GM23338 (cell line): ENCODE measurements around the gene PTP4A2. TPM values are rescaled to one million over a fixed set of nuclear protein-coding genes. Genes with fewer than 3 reads are reported as not detected.

Experiments
- ATAC-seq: fragments of 200-7000 bp; cut with Tn5 transposase; 3 replicates; pipeline ENCODE4 v1.9.1; 2020
- DNase-seq: peaks from one replicate; pipeline ENCODE4 v3.0.0-alpha.2; 2015; ENCODE audit warnings: low spot score
- H2AFZ ChIP-seq: fragments of 200-600 bp; sonication (generic); 2 replicates; pipeline ENCODE4 v1.8.0; 2016; ENCODE audit warnings: antibody characterized with exemption, mild to moderate bottlenecking, moderate library complexity
- H3F3A ChIP-seq: fragments of 200-600 bp; sonication (generic); replicated peaks from 2 replicates; pipeline ENCODE4 v1.8.0; 2017; ENCODE audit warnings: antibody characterized with exemption, mixed run types, low read depth
- H3K27ac ChIP-seq: fragments of 200-600 bp; sonication (generic); 2 replicates; pipeline ENCODE4 v1.6.1; 2016; ENCODE audit warnings: low read depth
- H3K27me3 ChIP-seq: fragments of 200-600 bp; sonication (generic); 2 replicates; pipeline ENCODE4 v1.8.0; 2016; ENCODE audit warnings: mild to moderate bottlenecking, mixed run types, moderate library complexity; ENCODE audit not compliant: insufficient read depth
- H3K36me3 ChIP-seq: fragments of 200-600 bp; sonication (generic); 2 replicates; pipeline ENCODE4 v1.8.0; 2016; ENCODE audit warnings: mild to moderate bottlenecking; ENCODE audit not compliant: insufficient read depth
- H3K4me1 ChIP-seq: fragments of 200-600 bp; sonication (generic); 2 replicates; pipeline ENCODE4 v1.8.0; 2016; ENCODE audit warnings: mild to moderate bottlenecking, moderate library complexity; ENCODE audit not compliant: insufficient read depth
- H3K4me2 ChIP-seq: fragments of 200-600 bp; sonication (generic); 2 replicates; pipeline ENCODE4 v1.7.1; 2017; ENCODE audit warnings: mixed run types
- H3K4me3 ChIP-seq: fragments of 200-600 bp; sonication (generic); 2 replicates; pipeline ENCODE4 v1.6.1; 2016; ENCODE audit warnings: mixed run types
- H3K79me2 ChIP-seq: fragments of 200-600 bp; sonication (generic); replicated peaks from 2 replicates; pipeline ENCODE4 v1.8.0; 2017; ENCODE audit warnings: mild to moderate bottlenecking; ENCODE audit not compliant: insufficient read depth
- H3K9me2 ChIP-seq: fragments of 200-600 bp; sonication (generic); 2 replicates; pipeline ENCODE4 v1.8.0; 2017; ENCODE audit not compliant: insufficient read depth
- H4K20me1 ChIP-seq: fragments of 200-600 bp; sonication (generic); replicated peaks from 2 replicates; pipeline ENCODE4 v1.8.0; 2017; ENCODE audit warnings: mild to moderate bottlenecking; ENCODE audit not compliant: insufficient read depth
- H3K27ac Mint-ChIP-seq: 2 replicates; pipeline ENCODE4 v1.8.0; 2020; ENCODE audit warnings: inconsistent platforms, mild to moderate bottlenecking, moderate library complexity, mixed read lengths
- H3K27me3 Mint-ChIP-seq: 3 replicates; pipeline ENCODE4 v1.8.0; 2022; ENCODE audit warnings: low read depth, mild to moderate bottlenecking, moderate library complexity, mixed read lengths, inconsistent platforms; ENCODE audit not compliant: insufficient read depth, poor library complexity
- H3K36me3 Mint-ChIP-seq: 3 replicates; pipeline ENCODE4 v1.8.0; 2021; ENCODE audit warnings: low read depth, mild to moderate bottlenecking, inconsistent platforms, moderate library complexity, mixed read lengths
- H3K4me1 Mint-ChIP-seq: 3 replicates; pipeline ENCODE4 v1.8.0; 2020; ENCODE audit warnings: mild to moderate bottlenecking, inconsistent platforms, mixed read lengths
- H3K4me3 Mint-ChIP-seq: 3 replicates; pipeline ENCODE4 v1.8.0; 2021; ENCODE audit warnings: moderate library complexity, mild to moderate bottlenecking, inconsistent platforms, mixed read lengths
- H3K9me3 Mint-ChIP-seq: 3 replicates; pipeline ENCODE4 v1.8.0; 2020; ENCODE audit warnings: moderate library complexity, mild to moderate bottlenecking, inconsistent platforms, mixed read lengths
- CREB1 ChIP-seq: fragments of 250-450 bp; sonication (Bioruptor Pico); IDR thresholded peaks from 2 replicates; pipeline ENCODE4 v1.5.0; 2020; ENCODE audit warnings: low read depth, mild to moderate bottlenecking, moderate library complexity
- CTCF ChIP-seq, 2 experiments: fragments of 200-600 bp in 1 of 2; sonication (generic) in 1 of 2; conservative IDR thresholded peaks; 2 replicates each; pipeline versions ENCODE4 v1.5.1 to v1.6.1; 2016 to 2017; ENCODE audit warnings: antibody characterized with exemption in 2 of 2, low read depth in 2 of 2, mild to moderate bottlenecking in 2 of 2, moderate library complexity in 1 of 2
- ETS1 ChIP-seq: IDR thresholded peaks from 2 replicates; pipeline ENCODE4 v1.6.1; 2016; ENCODE audit warnings: antibody characterized with exemption
- EZH2 ChIP-seq: fragments of 200-600 bp; sonication (generic); IDR thresholded peaks from one replicate; pipeline ENCODE4 v1.8.0; 2017; ENCODE audit warnings: antibody characterized with exemption, mild to moderate bottlenecking, low read depth; ENCODE audit not compliant: unreplicated experiment
- EZH2phosphoT487 ChIP-seq: fragments of 200-600 bp; sonication (generic); IDR thresholded peaks from one replicate; pipeline ENCODE4 v1.8.1; 2018; ENCODE audit warnings: antibody characterized with exemption; ENCODE audit not compliant: unreplicated experiment
- JUNB ChIP-seq: IDR thresholded peaks from one replicate; pipeline ENCODE4 v1.6.1; 2016; ENCODE audit warnings: antibody characterized with exemption; ENCODE audit not compliant: unreplicated experiment
- POLR2AphosphoS5 ChIP-seq: IDR thresholded peaks from 2 replicates; pipeline ENCODE4 v1.6.1; 2016; ENCODE audit warnings: antibody characterized with exemption, low read depth
- STAT1 ChIP-seq: IDR thresholded peaks from one replicate; pipeline ENCODE4 v1.6.1; 2016; ENCODE audit warnings: antibody characterized with exemption; ENCODE audit not compliant: unreplicated experiment
- ZNF114 ChIP-seq: fragments of 250-450 bp; sonication (Bioruptor Pico); IDR thresholded peaks from 2 replicates; pipeline ENCODE4 v1.5.0; 2020; ENCODE audit warnings: mild to moderate bottlenecking, moderate library complexity
- ZNF331 ChIP-seq: fragments of 250-450 bp; sonication (Bioruptor Pico); IDR thresholded peaks from 2 replicates; pipeline ENCODE4 v1.5.0; 2020; ENCODE audit warnings: low read depth, mild to moderate bottlenecking, moderate library complexity
- polyA plus RNA-seq: library from polyadenylated mRNA; unstranded; fragments of >200 nt; fragmentation: Nextera tagmentation; extraction: Ambion mirVana; gene quantifications from 2 replicates; pipeline ENCODE4 v1.2.1, GENCODE V29; 2016
- total RNA-seq: library from RNA; depleted of rRNA; stranded (reverse); fragments of >200 nt; shearing (Covaris generic); gene quantifications from 2 replicates; pipeline ENCODE4 v1.2.3, GENCODE V29; 2014
- TF ChIP-seq, protein P1 (sequence below): fragments of 250-450 bp; sonication (Bioruptor Pico); IDR thresholded peaks from 2 replicates; pipeline ENCODE4 v1.5.0; 2020; ENCODE audit warnings: mild to moderate bottlenecking, moderate library complexity

PTP4A2 gene
- total and polyA plus RNA-seq, 2 experiments from 2014 or later: 153 to 260 TPM

DNA sequence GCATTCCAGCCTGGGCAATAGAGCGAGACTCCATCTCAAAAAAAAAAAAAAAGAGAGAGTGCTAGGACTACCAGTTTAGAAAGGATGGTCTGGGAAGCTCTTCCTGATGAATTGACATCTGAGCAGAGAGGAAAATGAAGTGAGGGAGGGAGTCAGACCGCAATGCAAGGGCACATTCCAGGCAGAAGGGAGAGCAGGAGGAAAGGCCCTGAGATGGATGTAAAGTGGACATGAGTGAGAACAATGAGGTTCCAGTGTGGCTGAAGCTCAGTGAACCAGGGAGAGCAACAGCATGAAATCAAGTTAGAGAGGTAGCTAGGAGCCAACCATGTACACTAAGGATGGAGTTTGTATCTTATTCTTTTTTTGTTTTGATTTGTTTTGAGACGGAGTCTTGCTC is 66.5 kb downstream of the PTP4A2 start:
- no peaks in the 10 kb centered on the region for H3K79me2 ChIP-seq
- peak overlapping the region; percentile 10; the same call in 1 of the 2 replicates for H2AFZ ChIP-seq
- TF ChIP-seq ZNF114 (CRISPR knock-in tag): no peak

GRCh38 chr1:31870086-31870736 is 68.0 kb downstream of the PTP4A2 start:
- H3K9me3 Mint-ChIP-seq: no peaks in the 10 kb centered on the region
- Histone ChIP-seq H3F3A (no peaks in the 10 kb centered on the region), H3K9me2 (no peaks in the 10 kb centered on the region), H3K4me3 (no peak overlapping the region), H3K27ac (no peak overlapping the region), H4K20me1 (no peaks in the 10 kb centered on the region), H2AFZ (no peak overlapping the region), H3K4me1 (no peaks in the 10 kb centered on the region), H3K79me2 (no peaks in the 10 kb centered on the region), H3K27me3 (no peaks in the 10 kb centered on the region), H3K36me3 (no peaks in the 10 kb centered on the region), H3K4me2 (no peak overlapping the region)
- ATAC-seq: no peak
- peaks cover 5% of the 10 kb centered on the region; the same call in 2 of the 3 replicates for H3K4me1 Mint-ChIP-seq
- no peak overlapping the region for H3K4me3 Mint-ChIP-seq
- no peak for DNase-seq
- H3K36me3 Mint-ChIP-seq: no peaks in the 10 kb centered on the region
- H3K27me3 Mint-ChIP-seq: peaks cover 4% of the 10 kb centered on the region
- H3K27ac Mint-ChIP-seq: no peak overlapping the region
- no peak for TF ChIP-seq EZH2phosphoT487
- TF ChIP-seq, protein P1, sequence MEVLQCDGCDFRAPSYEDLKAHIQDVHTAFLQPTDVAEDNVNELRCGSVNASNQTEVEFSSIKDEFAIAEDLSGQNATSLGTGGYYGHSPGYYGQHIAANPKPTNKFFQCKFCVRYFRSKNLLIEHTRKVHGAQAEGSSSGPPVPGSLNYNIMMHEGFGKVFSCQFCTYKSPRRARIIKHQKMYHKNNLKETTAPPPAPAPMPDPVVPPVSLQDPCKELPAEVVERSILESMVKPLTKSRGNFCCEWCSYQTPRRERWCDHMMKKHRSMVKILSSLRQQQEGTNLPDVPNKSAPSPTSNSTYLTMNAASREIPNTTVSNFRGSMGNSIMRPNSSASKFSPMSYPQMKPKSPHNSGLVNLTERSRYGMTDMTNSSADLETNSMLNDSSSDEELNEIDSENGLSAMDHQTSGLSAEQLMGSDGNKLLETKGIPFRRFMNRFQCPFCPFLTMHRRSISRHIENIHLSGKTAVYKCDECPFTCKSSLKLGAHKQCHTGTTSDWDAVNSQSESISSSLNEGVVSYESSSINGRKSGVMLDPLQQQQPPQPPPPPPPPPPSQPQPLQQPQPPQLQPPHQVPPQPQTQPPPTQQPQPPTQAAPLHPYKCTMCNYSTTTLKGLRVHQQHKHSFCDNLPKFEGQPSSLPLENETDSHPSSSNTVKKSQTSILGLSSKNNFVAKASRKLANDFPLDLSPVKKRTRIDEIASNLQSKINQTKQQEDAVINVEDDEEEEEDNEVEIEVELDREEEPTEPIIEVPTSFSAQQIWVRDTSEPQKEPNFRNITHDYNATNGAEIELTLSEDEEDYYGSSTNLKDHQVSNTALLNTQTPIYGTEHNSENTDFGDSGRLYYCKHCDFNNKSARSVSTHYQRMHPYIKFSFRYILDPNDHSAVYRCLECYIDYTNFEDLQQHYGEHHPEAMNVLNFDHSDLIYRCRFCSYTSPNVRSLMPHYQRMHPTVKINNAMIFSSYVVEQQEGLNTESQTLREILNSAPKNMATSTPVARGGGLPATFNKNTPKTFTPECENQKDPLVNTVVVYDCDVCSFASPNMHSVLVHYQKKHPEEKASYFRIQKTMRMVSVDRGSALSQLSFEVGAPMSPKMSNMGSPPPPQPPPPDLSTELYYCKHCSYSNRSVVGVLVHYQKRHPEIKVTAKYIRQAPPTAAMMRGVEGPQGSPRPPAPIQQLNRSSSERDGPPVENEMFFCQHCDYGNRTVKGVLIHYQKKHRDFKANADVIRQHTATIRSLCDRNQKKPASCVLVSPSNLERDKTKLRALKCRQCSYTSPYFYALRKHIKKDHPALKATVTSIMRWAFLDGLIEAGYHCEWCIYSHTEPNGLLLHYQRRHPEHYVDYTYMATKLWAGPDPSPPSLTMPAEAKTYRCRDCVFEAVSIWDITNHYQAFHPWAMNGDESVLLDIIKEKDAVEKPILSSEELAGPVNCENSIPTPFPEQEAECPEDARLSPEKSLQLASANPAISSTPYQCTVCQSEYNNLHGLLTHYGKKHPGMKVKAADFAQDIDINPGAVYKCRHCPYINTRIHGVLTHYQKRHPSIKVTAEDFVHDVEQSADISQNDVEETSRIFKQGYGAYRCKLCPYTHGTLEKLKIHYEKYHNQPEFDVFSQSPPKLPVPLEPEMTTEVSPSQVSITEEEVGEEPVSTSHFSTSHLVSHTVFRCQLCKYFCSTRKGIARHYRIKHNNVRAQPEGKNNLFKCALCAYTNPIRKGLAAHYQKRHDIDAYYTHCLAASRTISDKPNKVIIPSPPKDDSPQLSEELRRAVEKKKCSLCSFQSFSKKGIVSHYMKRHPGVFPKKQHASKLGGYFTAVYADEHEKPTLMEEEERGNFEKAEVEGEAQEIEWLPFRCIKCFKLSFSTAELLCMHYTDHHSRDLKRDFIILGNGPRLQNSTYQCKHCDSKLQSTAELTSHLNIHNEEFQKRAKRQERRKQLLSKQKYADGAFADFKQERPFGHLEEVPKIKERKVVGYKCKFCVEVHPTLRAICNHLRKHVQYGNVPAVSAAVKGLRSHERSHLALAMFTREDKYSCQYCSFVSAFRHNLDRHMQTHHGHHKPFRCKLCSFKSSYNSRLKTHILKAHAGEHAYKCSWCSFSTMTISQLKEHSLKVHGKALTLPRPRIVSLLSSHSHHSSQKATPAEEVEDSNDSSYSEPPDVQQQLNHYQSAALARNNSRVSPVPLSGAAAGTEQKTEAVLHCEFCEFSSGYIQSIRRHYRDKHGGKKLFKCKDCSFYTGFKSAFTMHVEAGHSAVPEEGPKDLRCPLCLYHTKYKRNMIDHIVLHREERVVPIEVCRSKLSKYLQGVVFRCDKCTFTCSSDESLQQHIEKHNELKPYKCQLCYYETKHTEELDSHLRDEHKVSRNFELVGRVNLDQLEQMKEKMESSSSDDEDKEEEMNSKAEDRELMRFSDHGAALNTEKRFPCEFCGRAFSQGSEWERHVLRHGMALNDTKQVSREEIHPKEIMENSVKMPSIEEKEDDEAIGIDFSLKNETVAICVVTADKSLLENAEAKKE (CRISPR knock-in tag): no peak
- no peak for TF ChIP-seq EZH2
- TF ChIP-seq STAT1: no peak
- no peak for TF ChIP-seq ZNF331 (CRISPR knock-in tag)
- TF ChIP-seq ETS1: no peak
- TF ChIP-seq CTCF (conservative IDR thresholded peaks at IDR 0.05; ENCODE audit: low read depth in 2 of 2): no peak
- TF ChIP-seq JUNB: no peak
- no peak for TF ChIP-seq CREB1 (CRISPR knock-in tag)
- TF ChIP-seq POLR2AphosphoS5: no peak

More for the DNA sequence above, 66.5 kb downstream of the PTP4A2 start:
- H3K4me1 Mint-ChIP-seq: peaks cover 2% of the 10 kb centered on the region; the same call in 2 of the 3 replicates
- H3K36me3 Mint-ChIP-seq: no peaks in the 10 kb centered on the region
- no peaks in the 10 kb centered on the region for H3K27me3 Mint-ChIP-seq
- DNase-seq: no peak
- no peak for ATAC-seq
- H3K9me3 Mint-ChIP-seq: no peaks in the 10 kb centered on the region
- H3K9me2 ChIP-seq: no peaks in the 10 kb centered on the region
- H3K27me3 ChIP-seq: no peaks in the 10 kb centered on the region
- H3K4me2 ChIP-seq: no peak overlapping the region
- no peaks in the 10 kb centered on the region for H3K4me1 ChIP-seq
- H3K36me3 ChIP-seq: no peaks in the 10 kb centered on the region
- H3F3A ChIP-seq: no peaks in the 10 kb centered on the region
- H4K20me1 ChIP-seq: no peaks in the 10 kb centered on the region
- no peak overlapping the region for H3K27ac ChIP-seq
- no peak overlapping the region for H3K27ac Mint-ChIP-seq
- H3K4me3 Mint-ChIP-seq: no peak overlapping the region
- no peak overlapping the region for H3K4me3 ChIP-seq
